ENCODE measurements around the gene CTNNAL1.

Gene CTNNAL1

GRCh38 chr9:109028457-109028856, 15.2 kb upstream of the CTNNAL1 start:
- DNase-seq (ENCODE audit: low read depth in 2 of 2): no peak

- no peak for DNase-seq (ENCODE audit: low read depth in 2 of 2)
These were observed 13.9 kb upstream of the CTNNAL1 start for GRCh38 chr9:109027176-109027575.

GRCh38 chr9:109026306-109026705, 13.0 kb upstream of the CTNNAL1 start:
- DNase-seq (ENCODE audit: low read depth in 2 of 2): no peak

GRCh38 chr9:109022873-109023272, 9.6 kb upstream of the CTNNAL1 start:
- DNase-seq (ENCODE audit: low read depth in 2 of 2): no peak

GRCh38 chr9:109020581-109021511, 7.5 kb upstream of the CTNNAL1 start:
- no peak for DNase-seq (ENCODE audit: low read depth in 2 of 2)

- DNase-seq (ENCODE audit: low read depth in 2 of 2): no peak
These were observed 6.8 kb upstream of the CTNNAL1 start for GRCh38 chr9:109020113-109020512.

GRCh38 chr9:109019420-109019819, 6.1 kb upstream of the CTNNAL1 start:
- DNase-seq (ENCODE audit: low read depth in 2 of 2): no peak

- no peak for DNase-seq (ENCODE audit: low read depth in 2 of 2)
These were observed 4.2 kb upstream of the CTNNAL1 start for GRCh38 chr9:109017493-109017892.

- DNase-seq (ENCODE audit: low read depth in 2 of 2): no peak
These were observed 3.8 kb upstream of the CTNNAL1 start for GRCh38 chr9:109017061-109017460.

GRCh38 chr9:109016132-109016531, 2.8 kb upstream of the CTNNAL1 start:
- no peak for DNase-seq (ENCODE audit: low read depth in 2 of 2)

- DNase-seq (ENCODE audit: low read depth in 2 of 2): no peak
These were observed 1.4 kb upstream of the CTNNAL1 start for GRCh38 chr9:109014608-109015280.

- peak; percentile 53 to 55 for DNase-seq (ENCODE audit: low read depth in 2 of 2)
These were observed 644 bp upstream of the CTNNAL1 start for GRCh38 chr9:109013679-109014607.

GRCh38 chr9:109012009-109012875, 1.1 kb downstream of the CTNNAL1 start:
- DNase-seq (ENCODE audit: low read depth in 2 of 2): peak; percentile 77 to 80

- no peak for DNase-seq (ENCODE audit: low read depth in 2 of 2)
These were observed 2.0 kb downstream of the CTNNAL1 start for GRCh38 chr9:109011231-109011671.

- no peak for DNase-seq (ENCODE audit: low read depth in 2 of 2)
These were observed 2.6 kb downstream of the CTNNAL1 start for GRCh38 chr9:109010746-109011145.

- no peak for DNase-seq (ENCODE audit: low read depth in 2 of 2)
These were observed 7.6 kb downstream of the CTNNAL1 start for GRCh38 chr9:109005678-109006077.

GRCh38 chr9:109003116-109003515, 10.2 kb downstream of the CTNNAL1 start:
- no peak for DNase-seq (ENCODE audit: low read depth in 2 of 2)

- DNase-seq (ENCODE audit: low read depth in 2 of 2): no peak
These were observed 11.2 kb downstream of the CTNNAL1 start for GRCh38 chr9:109002141-109002540.

GRCh38 chr9:109001275-109001676, 12.0 kb downstream of the CTNNAL1 start:
- peak; percentile 65 to 68 for DNase-seq (ENCODE audit: low read depth in 2 of 2)

GRCh38 chr9:108997112-108997511, 16.2 kb downstream of the CTNNAL1 start:
- DNase-seq (ENCODE audit: low read depth in 2 of 2): no peak

GRCh38 chr9:108996643-108997042, 16.7 kb downstream of the CTNNAL1 start:
- no peak for DNase-seq (ENCODE audit: low read depth in 2 of 2)
